ENCODE results near the gene PDE7B.
"Not testable (repeated sequence)": the region's sequence is repeated elsewhere in the genome, so short reads cannot be mapped to it uniquely, and the experiment has no call there.

Gene PDE7B

GRCh38 chr6:136077834-136078576, 226.5 kb downstream of the PDE7B start:
- no peak for DNase-seq

GRCh38 chr6:136079701-136080565, 228.4 kb downstream of the PDE7B start:
- no peak for DNase-seq

- DNase-seq, result no peak
These were observed 232.0 kb downstream of the PDE7B start for GRCh38 chr6:136083540-136083939.

- DNase-seq, result no peak
These were observed 232.9 kb downstream of the PDE7B start for GRCh38 chr6:136084403-136084802.

GRCh38 chr6:136085370-136086115, 234.0 kb downstream of the PDE7B start:
- DNase-seq, result no peak

- DNase-seq, result no peak
These were observed 235.2 kb downstream of the PDE7B start for GRCh38 chr6:136086686-136087085.

GRCh38 chr6:136087986-136088385, 236.5 kb downstream of the PDE7B start:
- no peak for DNase-seq

- DNase-seq, result no peak
These were observed 237.2 kb downstream of the PDE7B start for GRCh38 chr6:136088693-136089092.

- no peak for DNase-seq
These were observed 238.4 kb downstream of the PDE7B start for GRCh38 chr6:136089876-136090275.

GRCh38 chr6:136090929-136091328, 239.4 kb downstream of the PDE7B start:
- no peak for DNase-seq

GRCh38 chr6:136092897-136093296, 241.4 kb downstream of the PDE7B start:
- no peak for DNase-seq

GRCh38 chr6:136093835-136094234, 242.3 kb downstream of the PDE7B start:
- no peak for DNase-seq

GRCh38 chr6:136094812-136095211, 243.3 kb downstream of the PDE7B start:
- no peak for DNase-seq

- DNase-seq, result no peak
These were observed 244.5 kb downstream of the PDE7B start for GRCh38 chr6:136095986-136096385.

- no peak for DNase-seq
These were observed 251.6 kb downstream of the PDE7B start for GRCh38 chr6:136102991-136103688.

- no peak for DNase-seq
These were observed 252.3 kb downstream of the PDE7B start for GRCh38 chr6:136103763-136104311.

- DNase-seq, result no peak
These were observed 253.1 kb downstream of the PDE7B start for GRCh38 chr6:136104556-136104955.

- DNase-seq, result not testable (repeated sequence)
These were observed 254.3 kb downstream of the PDE7B start for GRCh38 chr6:136105797-136106196.

- no peak for DNase-seq
These were observed 257.0 kb downstream of the PDE7B start for GRCh38 chr6:136108361-136108945.

- DNase-seq, result no peak
These were observed 260.3 kb downstream of the PDE7B start for GRCh38 chr6:136111831-136112230.

GRCh38 chr6:136112262-136112661, 260.8 kb downstream of the PDE7B start:
- no peak for DNase-seq

- peak; percentile 91 for DNase-seq
These were observed 262.3 kb downstream of the PDE7B start for GRCh38 chr6:136113736-136114173.

Data from NCI-H1092 (cell line).